Measurements from ENCODE around the gene SIPA1L3. TPM values are rescaled to one million over a fixed set of nuclear protein-coding genes. Genes with fewer than 3 reads are reported as not detected.

Gene SIPA1L3
- total RNA-seq, 1 experiment from 2014 or later = 36.0 TPM

DNA sequence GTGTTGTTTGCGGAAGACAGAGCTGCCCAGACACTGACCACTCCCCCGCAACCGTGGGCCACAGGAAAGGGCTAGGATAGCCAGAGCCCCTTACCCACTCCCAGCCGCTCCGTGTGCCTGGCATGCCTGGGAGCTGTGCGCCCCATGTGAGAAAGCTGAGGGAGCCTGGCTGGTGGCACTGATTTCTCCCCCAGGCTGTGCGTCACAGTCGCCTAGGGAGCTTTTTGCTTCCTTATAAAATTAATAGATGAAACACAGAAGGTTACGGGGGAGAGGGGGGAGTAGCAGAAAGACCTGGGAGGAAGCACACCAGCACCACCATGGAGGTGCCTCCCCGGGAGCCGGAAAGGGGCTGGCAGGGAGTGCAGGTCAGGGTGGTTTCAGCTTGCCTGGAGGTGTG lies 292.3 kb downstream of the SIPA1L3 start:
- POLR2A ChIA-PET = no interaction called here
- Mint-ChIP-seq H3K4me3 (ENCODE audit: unreplicated experiment) (no peak overlapping the region), H3K4me1 (ENCODE audit: insufficient read depth, unreplicated experiment) (no peaks in the 10 kb centered on the region), H3K36me3 (ENCODE audit: insufficient read depth, unreplicated experiment) (peaks cover 59% of the 10 kb centered on the region), H3K27me3 (ENCODE audit: insufficient read depth, unreplicated experiment) (no peaks in the 10 kb centered on the region), H3K9me3 (ENCODE audit: unreplicated experiment) (no peaks in the 10 kb centered on the region), H3K27ac (ENCODE audit: low read depth, unreplicated experiment) (no peak overlapping the region)
- intact Hi-C loops (cut with micrococcal nuclease) = no loop called here
- TF ChIP-seq, protein P1, sequence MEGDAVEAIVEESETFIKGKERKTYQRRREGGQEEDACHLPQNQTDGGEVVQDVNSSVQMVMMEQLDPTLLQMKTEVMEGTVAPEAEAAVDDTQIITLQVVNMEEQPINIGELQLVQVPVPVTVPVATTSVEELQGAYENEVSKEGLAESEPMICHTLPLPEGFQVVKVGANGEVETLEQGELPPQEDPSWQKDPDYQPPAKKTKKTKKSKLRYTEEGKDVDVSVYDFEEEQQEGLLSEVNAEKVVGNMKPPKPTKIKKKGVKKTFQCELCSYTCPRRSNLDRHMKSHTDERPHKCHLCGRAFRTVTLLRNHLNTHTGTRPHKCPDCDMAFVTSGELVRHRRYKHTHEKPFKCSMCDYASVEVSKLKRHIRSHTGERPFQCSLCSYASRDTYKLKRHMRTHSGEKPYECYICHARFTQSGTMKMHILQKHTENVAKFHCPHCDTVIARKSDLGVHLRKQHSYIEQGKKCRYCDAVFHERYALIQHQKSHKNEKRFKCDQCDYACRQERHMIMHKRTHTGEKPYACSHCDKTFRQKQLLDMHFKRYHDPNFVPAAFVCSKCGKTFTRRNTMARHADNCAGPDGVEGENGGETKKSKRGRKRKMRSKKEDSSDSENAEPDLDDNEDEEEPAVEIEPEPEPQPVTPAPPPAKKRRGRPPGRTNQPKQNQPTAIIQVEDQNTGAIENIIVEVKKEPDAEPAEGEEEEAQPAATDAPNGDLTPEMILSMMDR (IDR thresholded peaks at IDR 0.05; ENCODE audit: unreplicated experiment) = no peak
- no TSS peak for BruUV-seq (replicated peaks)
- CTCF ChIA-PET = no interaction called here
- DNase-seq (ENCODE audit: unreplicated experiment) = no peak

DNA sequence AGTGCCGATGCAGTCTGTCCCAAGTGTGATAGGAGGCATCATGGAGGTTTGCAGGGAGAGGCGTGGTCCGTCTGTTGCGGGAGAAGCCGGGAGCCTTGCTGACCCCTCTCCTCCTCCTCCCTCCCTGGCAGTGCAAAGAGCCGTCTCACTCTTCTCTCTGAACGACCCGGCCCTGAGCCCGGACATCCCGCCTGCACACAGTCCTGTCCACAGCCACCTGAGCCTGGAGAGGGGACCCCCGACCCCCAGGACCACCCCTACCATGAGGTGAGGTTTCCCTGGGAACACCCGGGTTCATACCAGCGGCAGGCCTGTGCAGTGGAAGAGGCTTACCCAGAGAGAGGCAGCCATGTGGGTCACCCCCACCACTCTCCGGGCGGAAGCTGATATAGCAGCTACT lies 294.7 kb downstream of the SIPA1L3 start:
- ChIA-PET POLR2A (no interaction called here), CTCF (interaction anchor here (0.6 kb wide), 1 partner anchor 107 kb away, joined by 3 read pairs; no protein-coding TSS in a partner anchor)
- Mint-ChIP-seq H3K4me3 (ENCODE audit: unreplicated experiment) (no peak overlapping the region), H3K4me1 (ENCODE audit: insufficient read depth, unreplicated experiment) (no peaks in the 10 kb centered on the region), H3K9me3 (ENCODE audit: unreplicated experiment) (no peaks in the 10 kb centered on the region), H3K27me3 (ENCODE audit: insufficient read depth, unreplicated experiment) (no peaks in the 10 kb centered on the region), H3K36me3 (ENCODE audit: insufficient read depth, unreplicated experiment) (peaks cover 62% of the 10 kb centered on the region), H3K27ac (ENCODE audit: low read depth, unreplicated experiment) (no peak overlapping the region)
- TF ChIP-seq, protein P1 (IDR thresholded peaks at IDR 0.05; ENCODE audit: unreplicated experiment) = no peak
- DNase-seq (ENCODE audit: unreplicated experiment) = no peak
- intact Hi-C loops (cut with micrococcal nuclease) = no loop called here
- BruUV-seq (replicated peaks) = no TSS peak

DNA sequence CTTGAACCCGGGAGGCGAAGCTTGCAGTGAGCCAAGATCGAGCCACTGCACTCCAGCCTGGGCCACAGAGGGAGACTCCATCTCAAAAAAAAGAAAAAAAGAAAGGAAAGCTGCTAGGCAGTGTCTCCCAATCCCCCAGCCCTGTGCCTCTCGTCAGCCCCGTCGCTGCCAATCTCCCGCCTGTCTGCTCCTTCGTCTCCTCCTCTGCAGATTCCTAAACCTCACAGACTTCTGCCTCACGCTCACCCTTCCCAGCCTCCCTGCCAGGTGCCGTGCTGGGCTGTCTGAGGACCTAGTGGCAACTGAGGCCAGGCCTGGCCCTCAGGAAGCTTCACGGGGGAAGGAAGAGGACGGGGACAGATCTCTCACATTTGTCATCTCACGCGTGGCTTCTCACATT lies 295.5 kb downstream of the SIPA1L3 start:
- CTCF ChIA-PET = no interaction called here
- BruUV-seq (replicated peaks) = no TSS peak

DNA sequence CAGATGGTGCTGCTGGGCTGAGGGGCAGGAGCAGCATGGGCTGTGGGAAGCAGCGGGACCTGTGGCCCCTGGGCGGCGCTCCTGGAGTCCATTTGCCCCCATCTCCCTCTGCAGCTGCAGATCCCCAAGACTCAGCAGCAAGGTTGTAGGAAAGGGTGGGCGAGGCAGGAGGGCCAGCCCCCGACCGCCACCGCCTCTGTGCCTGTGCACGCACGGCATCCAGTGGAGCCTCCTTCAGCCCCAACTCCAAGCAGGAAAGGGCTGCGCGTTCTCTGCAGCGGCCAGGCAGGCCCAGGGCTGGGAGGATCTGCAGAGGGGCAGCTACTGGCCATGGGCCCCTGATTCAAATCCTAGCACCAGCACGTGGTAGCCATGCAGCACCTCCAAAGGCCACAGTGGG lies 296.2 kb downstream of the SIPA1L3 start:
- no peaks in the 10 kb centered on the region for H3K27me3 Mint-ChIP-seq (ENCODE audit: insufficient read depth, unreplicated experiment)
- ChIA-PET POLR2A (no interaction called here), CTCF (interaction anchor here (0.7 kb wide), 1 partner anchor 199 kb away, joined by 3 read pairs; the partner anchor contains the start of gene FAM98C)
- no peaks in the 10 kb centered on the region for H3K9me3 Mint-ChIP-seq (ENCODE audit: unreplicated experiment)
- H3K36me3 Mint-ChIP-seq (ENCODE audit: insufficient read depth, unreplicated experiment) = peaks cover 64% of the 10 kb centered on the region
- no peak overlapping the region for H3K27ac Mint-ChIP-seq (ENCODE audit: low read depth, unreplicated experiment)
- no peak for DNase-seq (ENCODE audit: unreplicated experiment)
- BruUV-seq (replicated peaks) = no TSS peak
- no peak overlapping the region for H3K4me3 Mint-ChIP-seq (ENCODE audit: unreplicated experiment)
- TF ChIP-seq, protein P1 (IDR thresholded peaks at IDR 0.05; ENCODE audit: unreplicated experiment) = no peak
- intact Hi-C loops (cut with micrococcal nuclease) = no loop called here
- H3K4me1 Mint-ChIP-seq (ENCODE audit: insufficient read depth, unreplicated experiment) = no peaks in the 10 kb centered on the region

More for the DNA sequence above, 295.5 kb downstream of the SIPA1L3 start:
- peaks cover 64% of the 10 kb centered on the region for H3K36me3 Mint-ChIP-seq (ENCODE audit: insufficient read depth, unreplicated experiment)
- TF ChIP-seq, protein P1 (IDR thresholded peaks at IDR 0.05; ENCODE audit: unreplicated experiment) = no peak
- intact Hi-C loops (cut with micrococcal nuclease) = no loop called here
- H3K4me3 Mint-ChIP-seq (ENCODE audit: unreplicated experiment) = no peak overlapping the region
- H3K27ac Mint-ChIP-seq (ENCODE audit: low read depth, unreplicated experiment) = no peak overlapping the region
- H3K4me1 Mint-ChIP-seq (ENCODE audit: insufficient read depth, unreplicated experiment) = no peaks in the 10 kb centered on the region
- DNase-seq (ENCODE audit: unreplicated experiment) = no peak
- H3K9me3 Mint-ChIP-seq (ENCODE audit: unreplicated experiment) = no peaks in the 10 kb centered on the region
- POLR2A ChIA-PET = no interaction called here
- H3K27me3 Mint-ChIP-seq (ENCODE audit: insufficient read depth, unreplicated experiment) = no peaks in the 10 kb centered on the region
